C4-2B (cell line): ENCODE measurements around the gene CEP295NL.
A peak's percentile ranks its signal among the peaks of the same experiment; 100 is the strongest.

ENCODE experiments used
- CTCF ChIP-seq: fragments of 450-650 bp; conservative IDR thresholded peaks from 2 replicates; pipeline ENCODE4 v1.5.1; 2017; ENCODE audit warnings: mild to moderate bottlenecking
- ZFX ChIP-seq: fragments of 450-650 bp; IDR thresholded peaks from 2 replicates; pipeline ENCODE4 v1.6.1; 2017

- peak; percentile 86 for TF ChIP-seq CTCF
- no peak for TF ChIP-seq ZFX
Measured at GRCh38 chr17:78842881-78843565, 60.0 kb downstream of the CEP295NL start.
